Bronchus fibroblast of lung (primary cell): ENCODE measurements around the gene ADAMTS6. TPM values are rescaled to one million over a fixed set of nuclear protein-coding genes. Genes with fewer than 3 reads are reported as not detected.

Source experiments
- total RNA-seq: library from RNA; depleted of rRNA; stranded (reverse); fragments of >200 nt; gene quantifications from 2 replicates; pipeline ENCODE4 v1.2.3, GENCODE V29; 2015

The ADAMTS6 gene
- 16.5 and 19.3 TPM in 2 replicates for total RNA-seq

GRCh38 chr5:65481635-65482295 is at the start of gene ADAMTS6:
ADAMTS6 (minus strand) TSS chr5:65481920; CDS start chr5:65473673, 8,247 bp downstream.

Other genes starting within 250 kb of the ADAMTS6 start
- gene CENPK, start 81.2 kb upstream of the ADAMTS6 start, total RNA-seq: 16.1 and 22.7 TPM in 2 replicates
- 15.1 and 20.8 TPM in 2 replicates for gene PPWD1, start 81.4 kb upstream of the ADAMTS6 start, total RNA-seq
- 6.7 and 9.8 TPM in 2 replicates for gene TRIM23, start 142.4 kb upstream of the ADAMTS6 start, total RNA-seq
- gene SHLD3, start 143.1 kb upstream of the ADAMTS6 start, total RNA-seq: 1.3 and 1.7 TPM in 2 replicates
- gene TRAPPC13, start 143.1 kb upstream of the ADAMTS6 start, total RNA-seq: 12.0 and 17.8 TPM in 2 replicates
- gene SGTB, start 240.2 kb upstream of the ADAMTS6 start, total RNA-seq: 9.2 and 9.8 TPM in 2 replicates
- gene NLN, start 240.3 kb upstream of the ADAMTS6 start, total RNA-seq: 25.1 and 25.9 TPM in 2 replicates